ENCODE data around the gene KLK11.

The KLK11 gene

DNA sequence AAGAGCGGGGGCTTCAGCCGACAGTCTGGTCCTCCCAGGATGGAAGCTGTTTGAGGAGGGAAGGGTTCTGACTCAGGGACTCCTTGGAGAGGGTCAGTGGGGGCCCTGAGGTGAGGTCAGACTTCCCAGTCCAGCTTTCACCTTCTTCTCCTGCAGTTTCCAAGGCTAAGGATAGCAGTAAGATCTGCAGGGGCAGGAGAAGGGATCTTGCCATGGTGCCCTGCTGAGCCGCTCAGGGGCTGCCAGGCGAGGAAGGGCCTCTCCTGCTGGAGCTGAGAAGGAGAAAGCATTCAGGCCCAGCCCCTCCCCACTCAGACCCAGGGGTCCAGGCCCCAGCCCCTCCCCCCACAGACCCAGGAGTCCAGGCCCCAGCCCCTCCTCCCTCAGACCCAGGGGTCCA, 44.2 kb downstream of the KLK11 start:
- H3K4me3 ChIP-seq (ENCODE audit: low read length) = no peak overlapping the region
- DNase-seq (ENCODE audit: low read depth) = no peak
- TF ChIP-seq, protein P1, sequence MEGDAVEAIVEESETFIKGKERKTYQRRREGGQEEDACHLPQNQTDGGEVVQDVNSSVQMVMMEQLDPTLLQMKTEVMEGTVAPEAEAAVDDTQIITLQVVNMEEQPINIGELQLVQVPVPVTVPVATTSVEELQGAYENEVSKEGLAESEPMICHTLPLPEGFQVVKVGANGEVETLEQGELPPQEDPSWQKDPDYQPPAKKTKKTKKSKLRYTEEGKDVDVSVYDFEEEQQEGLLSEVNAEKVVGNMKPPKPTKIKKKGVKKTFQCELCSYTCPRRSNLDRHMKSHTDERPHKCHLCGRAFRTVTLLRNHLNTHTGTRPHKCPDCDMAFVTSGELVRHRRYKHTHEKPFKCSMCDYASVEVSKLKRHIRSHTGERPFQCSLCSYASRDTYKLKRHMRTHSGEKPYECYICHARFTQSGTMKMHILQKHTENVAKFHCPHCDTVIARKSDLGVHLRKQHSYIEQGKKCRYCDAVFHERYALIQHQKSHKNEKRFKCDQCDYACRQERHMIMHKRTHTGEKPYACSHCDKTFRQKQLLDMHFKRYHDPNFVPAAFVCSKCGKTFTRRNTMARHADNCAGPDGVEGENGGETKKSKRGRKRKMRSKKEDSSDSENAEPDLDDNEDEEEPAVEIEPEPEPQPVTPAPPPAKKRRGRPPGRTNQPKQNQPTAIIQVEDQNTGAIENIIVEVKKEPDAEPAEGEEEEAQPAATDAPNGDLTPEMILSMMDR (conservative IDR thresholded peaks at IDR 0.05; ENCODE audit: low read length) = no peak

DNA sequence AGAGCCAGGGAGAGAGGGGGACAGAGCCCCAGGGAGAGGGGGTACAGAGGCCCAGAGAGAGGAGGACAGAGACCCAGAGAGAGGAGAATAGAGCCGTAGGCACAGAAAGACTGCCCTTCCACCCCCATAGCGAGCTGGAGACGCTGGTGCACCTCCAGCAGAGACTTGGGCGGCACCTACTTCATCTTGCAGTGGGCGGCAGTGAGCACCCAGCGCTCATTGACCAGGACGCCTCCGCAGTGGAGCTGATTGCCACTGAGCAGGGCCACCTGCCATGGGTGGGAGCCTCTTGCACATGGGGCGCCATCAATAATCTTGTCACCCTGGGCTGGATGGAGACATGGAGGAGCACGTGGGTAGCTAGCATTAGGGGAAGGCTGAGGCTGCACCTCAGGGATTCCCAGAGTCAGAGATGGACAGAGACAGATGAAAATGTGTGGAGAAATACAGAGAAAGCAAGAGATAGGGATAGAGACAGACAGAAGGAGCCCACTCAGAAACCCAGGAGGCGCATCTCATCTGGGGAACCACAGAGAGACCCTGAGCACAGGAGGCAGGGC, 44.7 kb downstream of the KLK11 start:
- H3K4me3 ChIP-seq (ENCODE audit: low read length) = no peak overlapping the region
- no peak for DNase-seq (ENCODE audit: low read depth)
- TF ChIP-seq, protein P1 (conservative IDR thresholded peaks at IDR 0.05; ENCODE audit: low read length) = no peak

DNA sequence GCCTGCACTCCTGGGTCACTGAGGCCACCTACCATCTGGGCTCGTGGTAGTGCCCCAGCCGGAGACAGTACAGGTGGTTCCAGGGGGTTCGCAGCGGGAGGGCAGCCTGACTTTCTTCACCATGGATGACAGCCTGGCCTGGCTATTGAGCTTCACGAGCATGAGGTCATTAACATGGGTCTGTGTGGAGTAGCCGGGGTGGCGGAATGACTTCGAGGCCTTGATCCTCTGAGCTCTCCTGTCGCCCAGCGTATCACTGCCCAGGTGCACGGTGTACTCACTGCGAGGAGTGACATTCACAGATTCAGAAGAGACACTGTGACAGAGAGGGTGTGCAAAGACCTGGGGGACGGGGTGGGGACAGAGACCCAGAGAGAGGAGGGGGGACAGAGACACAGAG, 46.2 kb downstream of the KLK11 start:
- no peak for DNase-seq (ENCODE audit: low read depth)
- no peak overlapping the region for H3K4me3 ChIP-seq (ENCODE audit: low read length)
- TF ChIP-seq, protein P1 (conservative IDR thresholded peaks at IDR 0.05; ENCODE audit: low read length) = no peak

DNA sequence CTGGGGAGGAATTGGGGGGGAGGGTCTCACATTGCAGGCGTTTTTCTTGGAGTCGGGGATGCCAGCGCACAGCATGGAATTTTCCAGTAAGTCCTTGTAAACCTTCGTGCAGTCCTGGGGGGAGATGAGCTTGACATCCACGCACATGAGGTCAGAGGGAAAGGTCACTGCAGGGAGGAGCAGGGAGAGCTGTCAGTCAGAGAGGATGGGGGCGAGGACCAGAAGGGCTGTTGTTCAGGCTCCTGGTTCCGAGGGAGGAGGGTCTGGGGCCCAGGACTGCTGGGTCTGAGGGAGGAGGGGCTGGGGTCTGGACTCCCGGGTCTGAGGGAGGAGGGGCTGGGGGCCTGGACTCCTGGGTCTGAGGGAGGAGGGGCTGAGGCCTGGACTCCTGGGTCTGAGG, 46.7 kb downstream of the KLK11 start:
- TF ChIP-seq, protein P1 (conservative IDR thresholded peaks at IDR 0.05; ENCODE audit: low read length) = no peak
- no peak overlapping the region for H3K4me3 ChIP-seq (ENCODE audit: low read length)
- no peak for DNase-seq (ENCODE audit: low read depth)

DNA sequence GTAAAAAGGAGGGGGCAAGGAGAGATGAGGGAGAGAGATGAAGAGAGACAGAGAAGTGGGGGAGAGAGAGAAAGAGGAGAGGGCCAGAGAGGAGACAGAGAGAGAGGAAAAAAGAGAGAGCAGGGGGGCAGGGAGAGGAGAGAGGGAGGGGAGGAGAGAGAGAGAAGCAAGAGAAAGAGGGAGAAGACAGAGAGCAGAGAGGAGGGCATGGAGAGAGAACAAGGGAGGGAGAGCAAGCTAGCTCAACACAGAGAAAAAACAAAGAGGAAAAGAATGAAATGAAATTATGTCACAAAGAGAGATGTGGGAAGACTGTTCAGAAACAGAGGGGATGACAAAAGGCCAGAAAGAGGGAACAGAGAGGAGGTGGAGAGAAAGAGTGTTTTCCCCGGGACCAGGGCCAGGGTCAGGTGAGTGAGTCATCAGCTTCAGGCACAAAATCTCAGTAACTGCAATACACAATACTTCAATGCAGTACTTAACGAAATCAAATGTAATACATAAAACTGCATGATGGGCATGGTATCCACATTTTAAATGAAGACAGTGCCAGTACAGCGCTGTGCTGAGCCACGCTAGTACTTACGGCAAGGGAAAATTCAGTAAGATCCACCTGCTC, 47.5 kb downstream of the KLK11 start:
- DNase-seq (ENCODE audit: low read depth) = no peak
- H3K4me3 ChIP-seq (ENCODE audit: low read length) = no peak overlapping the region
- TF ChIP-seq, protein P1 (conservative IDR thresholded peaks at IDR 0.05; ENCODE audit: low read length) = no peak

DNA sequence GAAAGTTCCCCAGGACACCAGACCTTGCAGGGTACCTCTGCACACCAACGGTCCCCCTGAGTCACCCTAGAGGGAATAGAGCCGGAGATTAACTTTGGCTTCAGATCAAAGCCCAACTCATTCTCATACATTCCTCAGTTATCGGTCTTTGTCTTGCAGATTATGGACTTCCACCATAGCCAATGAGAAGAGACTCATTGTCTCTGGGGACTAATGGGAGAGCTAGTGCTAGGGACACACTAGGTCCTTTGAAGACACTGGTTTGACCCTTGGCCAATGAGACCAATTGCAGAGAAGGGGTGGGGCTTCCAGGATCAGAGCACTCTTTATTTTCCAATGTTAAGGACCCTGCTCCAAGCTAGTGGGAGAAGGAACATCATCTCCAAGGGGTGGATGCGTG, 48.8 kb downstream of the KLK11 start:
- DNase-seq (ENCODE audit: low read depth) = no peak
- TF ChIP-seq, protein P1 (conservative IDR thresholded peaks at IDR 0.05; ENCODE audit: low read length) = no peak
- H3K4me3 ChIP-seq (ENCODE audit: low read length) = no peak overlapping the region

DNA sequence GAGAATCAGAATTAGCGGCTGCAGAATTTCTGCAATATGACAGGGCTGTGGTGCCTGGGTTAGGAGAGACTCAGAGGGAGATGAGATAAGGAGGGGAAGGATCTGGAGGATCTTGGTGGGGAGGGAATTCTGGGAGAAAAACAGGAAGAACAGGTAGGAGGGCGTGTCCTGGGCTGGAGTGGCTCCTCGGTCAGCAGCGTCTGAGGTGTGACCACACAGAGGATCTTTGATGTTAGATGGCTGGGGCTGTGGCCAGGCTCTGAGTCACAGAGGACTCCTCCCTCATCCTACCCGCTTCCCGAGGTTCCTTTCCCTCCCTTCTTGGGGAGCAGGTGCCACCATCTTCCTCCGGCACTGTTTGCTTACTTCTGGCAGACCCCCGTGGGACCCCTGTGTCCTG, 50.6 kb downstream of the KLK11 start:
- DNase-seq (ENCODE audit: low read depth) = no peak
- no peak overlapping the region for H3K4me3 ChIP-seq (ENCODE audit: low read length)
- TF ChIP-seq, protein P1 (conservative IDR thresholded peaks at IDR 0.05; ENCODE audit: low read length) = no peak
